ENCODE measurements around the gene DTL.

The DTL gene

DNA sequence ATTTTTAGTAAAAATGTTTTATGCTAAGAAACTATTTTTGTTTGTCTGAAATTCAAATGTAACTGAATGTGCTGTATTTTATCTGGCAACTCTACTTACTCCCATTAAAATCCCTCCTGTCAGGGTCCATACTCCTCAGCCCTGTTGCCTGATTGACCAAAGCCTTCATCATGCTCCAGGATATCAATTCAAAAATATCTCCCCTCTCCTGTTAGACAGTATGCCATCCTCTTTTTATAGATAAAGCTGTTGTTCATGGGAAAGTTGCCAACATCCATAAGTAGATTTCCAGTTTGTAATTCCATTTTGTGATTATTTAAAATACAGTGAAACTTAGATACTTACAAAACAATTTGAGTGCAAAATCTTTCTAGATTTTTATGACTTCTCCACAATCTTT lies 65.7 kb downstream of the DTL start:
- Histone ChIP-seq H3K9me3 (ENCODE audit: insufficient read depth, low read length) (no peaks in the 10 kb centered on the region), H3K36me3 (replicated peaks; ENCODE audit: low read depth, low read length) (peaks cover 69% of the 10 kb centered on the region), H3K4me2 (ENCODE audit: low read length) (no peak overlapping the region), H3K27me3 (ENCODE audit: low read depth, low read length) (no peaks in the 10 kb centered on the region), H4K20me1 (ENCODE audit: insufficient read depth, low read length) (peaks cover 42% of the 10 kb centered on the region), H3K4me1 (ENCODE audit: low read length) (no peaks in the 10 kb centered on the region), H3K4me3 (ENCODE audit: low read length) (no peak overlapping the region), H3K27ac (ENCODE audit: low read length) (no peak overlapping the region), H2AFZ (ENCODE audit: low read depth, low read length) (no peak overlapping the region), H3K79me2 (ENCODE audit: low read length) (peaks cover 26% of the 10 kb centered on the region), H3K9ac (ENCODE audit: low read length) (no peak overlapping the region)
- TF ChIP-seq EZH2phosphoT487 (IDR thresholded peaks at IDR 0.05; ENCODE audit: low read depth) (no peak), CTCF (IDR thresholded peaks at IDR 0.05; ENCODE audit: low read depth, low read length) (no peak)

DNA sequence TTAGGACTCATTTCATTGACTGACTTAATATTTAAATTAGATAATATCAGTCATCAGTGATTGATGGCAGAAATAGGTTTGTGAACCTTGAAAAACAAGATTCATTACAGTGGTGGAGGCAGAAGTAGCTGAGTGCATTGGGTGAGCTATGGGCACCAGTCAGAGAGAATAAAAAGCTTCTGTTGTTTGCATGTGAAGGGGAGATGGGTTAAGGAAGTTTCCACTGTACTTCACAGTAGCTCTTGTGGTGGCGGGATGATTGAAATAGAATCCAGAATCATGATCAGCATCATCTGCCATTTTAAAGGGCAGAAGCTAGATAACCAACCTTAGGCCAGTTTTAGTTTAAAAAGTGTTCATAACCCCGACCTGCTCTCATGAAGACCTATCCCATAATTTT lies 66.2 kb downstream of the DTL start:
- Histone ChIP-seq H3K27me3 (ENCODE audit: low read depth, low read length) (no peaks in the 10 kb centered on the region), H3K27ac (ENCODE audit: low read length) (no peak overlapping the region), H3K4me1 (ENCODE audit: low read length) (no peaks in the 10 kb centered on the region), H3K9me3 (ENCODE audit: insufficient read depth, low read length) (no peaks in the 10 kb centered on the region), H3K4me2 (ENCODE audit: low read length) (no peak overlapping the region), H3K4me3 (ENCODE audit: low read length) (no peak overlapping the region), H2AFZ (ENCODE audit: low read depth, low read length) (no peak overlapping the region), H4K20me1 (ENCODE audit: insufficient read depth, low read length) (peaks cover 40% of the 10 kb centered on the region), H3K36me3 (replicated peaks; ENCODE audit: low read depth, low read length) (peaks cover 68% of the 10 kb centered on the region), H3K79me2 (ENCODE audit: low read length) (peaks cover 22% of the 10 kb centered on the region), H3K9ac (ENCODE audit: low read length) (no peak overlapping the region)
- no peak for TF ChIP-seq CTCF (IDR thresholded peaks at IDR 0.05; ENCODE audit: low read depth, low read length)
- no peak for TF ChIP-seq EZH2phosphoT487 (IDR thresholded peaks at IDR 0.05; ENCODE audit: low read depth)

DNA sequence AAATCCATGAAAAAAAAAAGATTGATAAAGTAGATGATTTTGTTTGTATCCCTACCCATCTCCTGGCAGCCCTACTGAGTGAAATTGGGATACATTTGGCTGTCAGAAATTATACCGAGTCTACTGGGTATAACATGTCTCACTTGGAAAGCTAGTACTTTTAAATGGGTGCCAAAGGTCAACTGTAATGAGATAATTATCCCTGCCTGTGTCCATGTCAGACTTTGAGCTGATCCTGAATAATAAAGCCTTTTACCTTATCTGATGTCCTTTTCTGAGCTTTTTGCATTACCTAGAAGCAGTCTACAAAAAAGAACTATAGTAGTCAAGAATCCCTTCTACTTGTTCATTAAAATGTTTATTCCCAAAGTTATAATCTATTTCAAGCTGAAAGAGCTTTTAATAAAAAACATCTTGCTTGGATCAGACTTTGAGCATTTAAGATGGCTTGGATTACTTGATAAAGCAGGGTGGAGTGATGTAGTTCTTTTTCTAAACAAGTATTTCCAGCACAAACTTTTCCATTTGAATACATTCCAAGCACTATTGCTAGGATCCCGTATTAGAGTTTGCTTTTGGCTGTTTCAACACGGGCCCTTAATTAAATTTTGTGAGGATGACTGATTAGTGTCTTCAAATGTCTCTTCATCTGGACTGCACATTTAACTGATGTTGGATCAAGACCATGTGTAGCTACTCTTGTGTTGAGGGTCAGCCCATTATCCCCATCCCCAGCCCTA lies 69.2 kb downstream of the DTL start:
- Histone ChIP-seq H3K9ac (ENCODE audit: low read length) (no peak overlapping the region), H3K79me2 (ENCODE audit: low read length) (no peaks in the 10 kb centered on the region), H4K20me1 (ENCODE audit: insufficient read depth, low read length) (peaks cover 18% of the 10 kb centered on the region), H3K4me2 (ENCODE audit: low read length) (no peak overlapping the region), H2AFZ (ENCODE audit: low read depth, low read length) (no peak overlapping the region), H3K4me3 (ENCODE audit: low read length) (no peak overlapping the region), H3K36me3 (replicated peaks; ENCODE audit: low read depth, low read length) (peaks cover 70% of the 10 kb centered on the region), H3K4me1 (ENCODE audit: low read length) (no peaks in the 10 kb centered on the region), H3K9me3 (ENCODE audit: insufficient read depth, low read length) (no peaks in the 10 kb centered on the region), H3K27me3 (ENCODE audit: low read depth, low read length) (no peaks in the 10 kb centered on the region), H3K27ac (ENCODE audit: low read length) (no peak overlapping the region)
- TF ChIP-seq CTCF (IDR thresholded peaks at IDR 0.05; ENCODE audit: low read depth, low read length) = no peak
- TF ChIP-seq EZH2phosphoT487 (IDR thresholded peaks at IDR 0.05; ENCODE audit: low read depth) = no peak

- H3K27ac ChIP-seq (ENCODE audit: low read length) = no peak overlapping the region
- TF ChIP-seq EZH2phosphoT487 (IDR thresholded peaks at IDR 0.05; ENCODE audit: low read depth) (no peak), CTCF (IDR thresholded peaks at IDR 0.05; ENCODE audit: low read depth, low read length) (no peak)
- no peak overlapping the region for H3K9ac ChIP-seq (ENCODE audit: low read length)
- H3K9me3 ChIP-seq (ENCODE audit: insufficient read depth, low read length) = no peaks in the 10 kb centered on the region
- H3K27me3 ChIP-seq (ENCODE audit: low read depth, low read length) = no peaks in the 10 kb centered on the region
- H3K79me2 ChIP-seq (ENCODE audit: low read length) = no peaks in the 10 kb centered on the region
- no peaks in the 10 kb centered on the region for H3K4me1 ChIP-seq (ENCODE audit: low read length)
- no peak overlapping the region for H3K4me3 ChIP-seq (ENCODE audit: low read length)
- peaks cover 67% of the 10 kb centered on the region for H3K36me3 ChIP-seq (replicated peaks; ENCODE audit: low read depth, low read length)
- no peak overlapping the region for H3K4me2 ChIP-seq (ENCODE audit: low read length)
- H4K20me1 ChIP-seq (ENCODE audit: insufficient read depth, low read length) = peaks cover 18% of the 10 kb centered on the region
- H2AFZ ChIP-seq (ENCODE audit: low read depth, low read length) = no peak overlapping the region
Measured at GRCh38 chr1:212106286-212106792, 70.8 kb downstream of the DTL start.

Measured in OCI-LY3 (cell line).